IMR-90 (cell line): ENCODE measurements around the gene FAM236C. TPM values are rescaled to one million over a fixed set of nuclear protein-coding genes. Genes with fewer than 3 reads are reported as not detected.
"Not testable (repeated sequence)": the region's sequence is repeated elsewhere in the genome, so short reads cannot be mapped to it uniquely, and the experiment has no call there.

ENCODE experiments used
- ATAC-seq: fragments of 200-7000 bp; cut with Tn5 transposase; 2 replicates; pipeline ENCODE4 v1.9.1; 2020; ENCODE audit warnings: low read depth, mild to moderate bottlenecking, moderate library complexity
- BruUV-seq: library from RNA; stranded (reverse); fragments of 400-500 nt; replicated peaks from 2 replicates; lab custom pipeline; 2021; lab: Mats Ljungman, UMichigan
- CTCF ChIA-PET: fragments of 300-600 bp; formaldehyde crosslinking; extraction: SDS; loops from one replicate; lab custom pipeline; 2021; ENCODE audit warnings: antibody characterized with exemption; lab: Yijun Ruan, JAX
- POLR2A ChIA-PET: fragments of 300-600 bp; sonication (Branson Sonifier 250); formaldehyde crosslinking; loops from one replicate; lab custom pipeline; 2022; ENCODE audit warnings: antibody characterized with exemption; ENCODE audit not compliant: unreplicated experiment; lab: Charles Lee
- DNase-seq: peaks from one replicate; pipeline ENCODE4 v3.0.0; 2013
- H2AFZ ChIP-seq: replicated peaks from 2 replicates; pipeline ENCODE3; 2013; ENCODE audit warnings: low read length, mild to moderate bottlenecking; ENCODE audit not compliant: poor library complexity
- H2AK5ac ChIP-seq: 2 replicates; pipeline ENCODE4 v1.6.1; 2013; ENCODE audit warnings: low read depth, low read length, inconsistent platforms
- H2AK9ac ChIP-seq: replicated peaks from 2 replicates; pipeline ENCODE3; 2013; ENCODE audit warnings: mild to moderate bottlenecking, low read depth, low read length, moderate library complexity; ENCODE audit not compliant: poor library complexity
- H2BK120ac ChIP-seq: 2 replicates; pipeline ENCODE4 v1.6.1; 2013; ENCODE audit warnings: low read depth, low read length, inconsistent platforms
- H2BK15ac ChIP-seq: 3 replicates; pipeline ENCODE4 v1.6.1; 2013; ENCODE audit warnings: low read depth, low read length, inconsistent platforms
- H2BK20ac ChIP-seq: 2 replicates; pipeline ENCODE4 v1.6.1; 2013; ENCODE audit warnings: low read depth, mild to moderate bottlenecking, inconsistent platforms, low read length, moderate library complexity
- H2BK5ac ChIP-seq: 2 replicates; pipeline ENCODE4 v1.6.1; 2013; ENCODE audit warnings: mild to moderate bottlenecking, low read depth, low read length, inconsistent platforms; ENCODE audit not compliant: poor library complexity, severe bottlenecking
- H3K14ac ChIP-seq: replicated peaks from 2 replicates; pipeline ENCODE4 v1.6.1; 2013; ENCODE audit warnings: low read depth, low read length, inconsistent platforms
- H3K18ac ChIP-seq: 2 replicates; pipeline ENCODE4 v1.6.1; 2013; ENCODE audit warnings: low read depth, low read length, control low read depth
- H3K23ac ChIP-seq: 2 replicates; pipeline ENCODE4 v1.6.1; 2013; ENCODE audit warnings: low read depth, low read length, inconsistent platforms
- H3K27ac ChIP-seq: 2 replicates; pipeline ENCODE4 v1.5.1; 2013; ENCODE audit warnings: mild to moderate bottlenecking, control low read depth, low read length; ENCODE audit not compliant: insufficient read depth
- H3K27me3 ChIP-seq: 2 replicates; pipeline ENCODE4 v1.6.1; 2013; ENCODE audit warnings: low read length; ENCODE audit not compliant: control insufficient read depth, insufficient read depth
- H3K36me3 ChIP-seq: 2 replicates; pipeline ENCODE4 v1.6.1; 2013; ENCODE audit warnings: low read length, mixed read lengths; ENCODE audit not compliant: control insufficient read depth, insufficient read depth
- H3K4ac ChIP-seq: 2 replicates; pipeline ENCODE4 v1.6.1; 2013; ENCODE audit warnings: low read depth, low read length, inconsistent platforms
- H3K4me1 ChIP-seq: 2 replicates; pipeline ENCODE4 v1.6.1; 2013; ENCODE audit warnings: low read length, mixed read lengths; ENCODE audit not compliant: control insufficient read depth, insufficient read depth
- H3K4me2 ChIP-seq: 2 replicates; pipeline ENCODE4 v1.6.1; 2013; ENCODE audit warnings: low read depth, mild to moderate bottlenecking, control low read depth, low read length, moderate library complexity
- H3K4me3 ChIP-seq: 2 replicates; pipeline ENCODE4 v1.5.1; 2013; ENCODE audit warnings: low read depth, mild to moderate bottlenecking, control low read depth, low read length, moderate library complexity; ENCODE audit not compliant: insufficient read depth
- H3K56ac ChIP-seq: 2 replicates; pipeline ENCODE4 v1.6.1; 2013; ENCODE audit warnings: low read length, inconsistent platforms; ENCODE audit not compliant: insufficient read depth; ENCODE audit errors: extremely low read depth
- H3K79me1 ChIP-seq, 2 experiments: 2 replicates each; pipeline ENCODE4 v1.6.1; 2013; ENCODE audit warnings: low read length in 2 of 2, inconsistent platforms in 1 of 2, low read depth in 1 of 2
- H3K9ac ChIP-seq: 2 replicates; pipeline ENCODE4 v1.6.1; 2013; ENCODE audit warnings: low read depth, low read length, control low read depth
- H3K9me1 ChIP-seq: 2 replicates; pipeline ENCODE4 v1.6.1; 2013; ENCODE audit warnings: low read length, inconsistent platforms; ENCODE audit not compliant: insufficient read depth
- H3K9me3 ChIP-seq: 2 replicates; pipeline ENCODE4 v1.6.1; 2013; ENCODE audit warnings: low read length; ENCODE audit not compliant: control insufficient read depth, insufficient read depth
- H4K20me1 ChIP-seq: 2 replicates; pipeline ENCODE4 v1.6.1; 2013; ENCODE audit warnings: low read length, inconsistent platforms; ENCODE audit not compliant: insufficient read depth
- H4K5ac ChIP-seq: 2 replicates; pipeline ENCODE4 v1.6.1; 2013; ENCODE audit warnings: mild to moderate bottlenecking, low read depth, low read length, control low read depth
- H4K8ac ChIP-seq, 2 experiments: 2 replicates each; pipeline ENCODE4 v1.6.1; 2013; ENCODE audit warnings: low read depth in 2 of 2, low read length in 2 of 2, control low read depth in 1 of 2, inconsistent platforms in 1 of 2
- H4K91ac ChIP-seq: 2 replicates; pipeline ENCODE4 v1.6.1; 2013; ENCODE audit warnings: low read depth, low read length, inconsistent platforms; ENCODE audit not compliant: insufficient read depth
- WGBS, 2 experiments: methylation state at CpG; one replicate each; pipeline versions ENCODE4 v1.1.5 to v1.1.7; 2013; ENCODE audit warnings: missing lambda C conversion rate in 2 of 2; ENCODE audit not compliant: insufficient read length in 1 of 2; ENCODE audit errors: extremely low coverage in 2 of 2; 5-methylcytosine and 5-hydroxymethylcytosine counted together
- dilution Hi-C: fragments of 300-500 bp; cut with HindIII; formaldehyde crosslinking; loops from one replicate; pipeline ENCODE4 v1.14.3; 2018; ENCODE audit warnings: low sequenced_read_pairs; ENCODE audit not compliant: unreplicated experiment
- in situ Hi-C: fragments of 300-500 bp; cut with MboI; formaldehyde crosslinking; loops from 3 replicates; pipeline ENCODE4 v1.14.3; 2019; ENCODE audit warnings: low sequenced_read_pairs, inconsistent platforms, mixed read lengths
- intact Hi-C: fragments of 100-400 bp; cut with micrococcal nuclease; formaldehyde crosslinking; loops from 2 replicates; pipeline ENCODE4 v1.10.0; 2022
- polyA plus RNA-seq, 3 experiments: library from polyadenylated mRNA; depleted of rRNA; stranded (reverse); fragments of >200 nt; gene quantifications; 2 replicates each; pipeline ENCODE4 v1.2.3, GENCODE V29; 2012; ENCODE audit warnings: low replicate concordance in 1 of 3
- total RNA-seq: library from RNA; depleted of rRNA; stranded (reverse); fragments of >200 nt; gene quantifications from 2 replicates; pipeline ENCODE4 v1.2.3, GENCODE V29; 2012

FAM236C gene
- total and polyA plus RNA-seq, 2 of the 4 experiments (the other 2 are of a cell fraction), result not detected

DNA sequence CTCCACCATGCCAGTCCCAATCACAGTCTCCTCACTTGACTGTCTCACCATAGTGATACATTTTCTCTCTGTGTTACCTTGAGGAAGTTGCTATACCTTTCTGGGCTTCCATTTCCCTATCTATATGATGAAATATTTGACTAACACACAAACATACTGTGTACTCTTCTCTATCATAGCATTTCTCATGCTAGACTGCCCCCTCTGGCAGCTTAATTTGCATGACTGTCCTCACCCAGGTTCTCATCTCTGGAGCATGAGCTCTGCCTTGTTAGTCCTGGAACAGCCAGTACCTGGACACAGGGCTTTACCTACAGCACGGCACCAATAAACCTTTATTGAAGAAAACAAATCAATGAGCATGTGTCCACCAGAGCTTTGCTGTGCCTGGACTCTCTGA is 19.9 kb downstream of the FAM236C start:
- H4K8ac ChIP-seq, BruUV-seq, H3K4me3 ChIP-seq, in situ Hi-C loops, H3K4ac ChIP-seq, H3K9ac ChIP-seq, H3K4me1 ChIP-seq, H3K79me1 ChIP-seq, H3K27me3 ChIP-seq, intact Hi-C loops, H3K4me2 ChIP-seq, H3K27ac ChIP-seq, H3K18ac ChIP-seq, H2BK5ac ChIP-seq, H3K56ac ChIP-seq, H3K9me3 ChIP-seq, H4K91ac ChIP-seq, H4K20me1 ChIP-seq, DNase-seq, dilution Hi-C loops, H3K23ac ChIP-seq, H3K9me1 ChIP-seq, H3K36me3 ChIP-seq, CTCF ChIA-PET, H2BK120ac ChIP-seq, H2AK5ac ChIP-seq, ATAC-seq, H4K5ac ChIP-seq, H2BK20ac ChIP-seq, H2AK9ac ChIP-seq, POLR2A ChIA-PET, H3K14ac ChIP-seq, H2BK15ac ChIP-seq, H2AFZ ChIP-seq: not testable (repeated sequence)
- WGBS, 2 experiments, result no CpG with 5 or more reads among the region's 1 CpG

GRCh38 chrX:72936455-72936854 is 24.0 kb downstream of the FAM236C start:
- in situ Hi-C loops, result not testable (repeated sequence)
- no CpG with 5 or more reads among the region's 7 CpGs for WGBS, 2 experiments

More at GRCh38 chrX:72936455-72936854, 24.0 kb downstream of the FAM236C start:
- H2AK9ac ChIP-seq, H4K91ac ChIP-seq, CTCF ChIA-PET, H3K4me1 ChIP-seq, H3K36me3 ChIP-seq, H3K9me1 ChIP-seq, H3K9me3 ChIP-seq, H3K4me2 ChIP-seq, H4K20me1 ChIP-seq, DNase-seq, BruUV-seq, H3K18ac ChIP-seq, H4K5ac ChIP-seq, H3K27ac ChIP-seq, H2BK15ac ChIP-seq, H2AFZ ChIP-seq, H3K14ac ChIP-seq, intact Hi-C loops, H3K4me3 ChIP-seq, H3K56ac ChIP-seq, H3K79me1 ChIP-seq, H3K23ac ChIP-seq, POLR2A ChIA-PET, H2BK120ac ChIP-seq, H3K27me3 ChIP-seq, dilution Hi-C loops, H3K4ac ChIP-seq, H2AK5ac ChIP-seq, H2BK5ac ChIP-seq, H3K9ac ChIP-seq, H4K8ac ChIP-seq, H2BK20ac ChIP-seq: not testable (repeated sequence)
- ATAC-seq, result peak; percentile 46; the same call in 1 of the 2 replicates
